GM21576 (cell line): ENCODE results near the gene NOSIP.

ENCODE experiments used
- ATAC-seq: cut with Tn5 transposase; IDR thresholded peaks from one replicate; pipeline ENCODE4 v1.9.1; 2021; ENCODE audit warnings: mild to moderate bottlenecking, moderate library complexity; ENCODE audit not compliant: unreplicated experiment

NOSIP gene

DNA sequence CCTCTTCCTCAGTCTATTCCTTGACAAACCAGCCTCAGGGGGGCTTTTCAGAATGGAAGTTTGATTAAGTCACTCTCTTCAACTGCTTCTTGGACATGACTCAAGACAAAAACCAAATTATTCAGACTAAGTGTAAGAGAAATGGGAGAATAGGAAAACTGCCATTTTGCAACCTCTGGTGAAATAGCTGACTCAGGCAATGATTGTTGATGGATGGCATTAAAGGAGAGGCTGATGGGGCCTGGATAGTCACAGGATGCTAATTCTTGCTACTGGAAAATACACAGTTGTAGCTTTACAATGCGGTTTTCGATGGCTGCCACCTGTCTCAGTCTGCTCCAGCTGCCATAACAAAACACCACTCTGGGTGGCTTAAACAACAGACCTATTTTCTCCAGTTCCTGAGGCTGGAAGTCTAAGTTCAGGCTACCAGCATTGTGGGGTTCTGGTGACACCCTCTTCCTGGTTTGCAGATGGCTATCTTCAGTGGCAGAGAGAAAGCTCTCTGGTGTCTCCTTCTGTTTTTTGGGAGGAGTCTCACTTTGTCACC lies 6.1 kb downstream of the NOSIP start:
- no peak for ATAC-seq

DNA sequence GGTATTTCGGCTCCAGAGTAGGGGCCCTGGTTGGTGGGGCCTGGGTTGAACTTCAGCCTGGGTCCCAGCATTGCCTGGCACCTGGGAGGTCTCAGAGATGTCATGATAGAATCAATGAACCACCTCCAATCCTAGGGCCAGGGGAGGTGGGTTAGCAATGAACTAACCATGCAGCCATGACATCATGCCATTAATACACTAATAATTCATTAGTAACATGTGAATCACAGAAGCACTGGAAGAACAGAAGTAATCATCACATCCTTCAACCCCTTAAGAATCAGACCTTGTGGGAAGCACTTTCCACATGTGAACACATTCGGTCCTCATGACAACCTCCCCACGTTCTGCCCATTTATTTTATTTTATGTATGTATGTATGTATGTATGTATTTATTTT lies 6.9 kb downstream of the NOSIP start:
- ATAC-seq = no peak

DNA sequence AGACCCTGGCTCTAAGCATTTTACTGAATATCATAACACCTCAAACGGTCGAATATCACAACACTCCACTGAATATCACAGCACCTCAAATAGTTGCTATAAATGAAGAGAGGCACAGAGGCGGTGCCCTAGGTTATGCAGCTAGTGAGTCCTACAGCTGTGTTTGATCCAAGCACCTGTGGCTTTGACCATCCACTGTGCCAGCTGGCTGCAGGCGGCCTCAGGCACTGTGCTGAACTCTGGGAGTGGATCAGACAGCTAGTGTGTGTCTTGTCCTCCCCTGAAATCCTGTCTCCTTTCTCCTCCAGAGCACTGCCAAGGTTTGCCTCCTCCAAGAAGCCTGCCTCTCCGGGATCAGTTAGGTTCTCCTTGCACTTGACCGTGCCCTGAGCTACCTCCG lies 7.3 kb downstream of the NOSIP start:
- ATAC-seq = no peak

DNA sequence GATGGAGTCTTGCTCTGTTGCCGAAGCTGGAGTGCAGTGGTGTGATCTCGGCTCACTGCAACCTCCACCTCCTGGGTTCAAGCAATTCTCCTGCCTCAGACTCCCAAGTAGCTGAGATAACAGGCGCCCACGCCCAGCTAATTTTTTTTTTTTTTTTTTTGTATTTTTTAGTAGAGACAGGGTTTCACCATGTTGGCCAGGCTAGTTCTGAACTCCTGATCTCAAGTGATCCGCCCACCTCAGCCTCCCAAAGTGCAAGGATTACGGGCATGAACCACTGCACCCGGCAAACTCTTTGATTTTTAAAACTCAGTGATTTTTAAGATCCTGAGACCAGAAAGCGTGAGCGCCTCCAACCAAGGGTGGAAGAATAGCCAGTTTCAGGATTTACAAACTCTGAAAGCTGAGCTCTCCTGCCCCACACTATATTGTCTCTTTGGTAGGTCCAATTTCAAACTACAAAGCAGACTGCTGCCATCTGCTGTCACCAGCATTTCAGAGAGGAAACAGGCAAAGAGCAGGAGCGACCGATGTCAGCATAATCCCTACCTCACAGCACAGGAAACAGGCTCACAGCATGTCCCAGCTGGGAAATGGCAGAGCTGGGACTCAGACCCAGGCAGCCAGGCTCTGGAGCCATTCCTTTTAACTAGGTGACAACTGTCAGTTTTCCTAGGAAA lies 9.2 kb downstream of the NOSIP start:
- no peak for ATAC-seq

DNA sequence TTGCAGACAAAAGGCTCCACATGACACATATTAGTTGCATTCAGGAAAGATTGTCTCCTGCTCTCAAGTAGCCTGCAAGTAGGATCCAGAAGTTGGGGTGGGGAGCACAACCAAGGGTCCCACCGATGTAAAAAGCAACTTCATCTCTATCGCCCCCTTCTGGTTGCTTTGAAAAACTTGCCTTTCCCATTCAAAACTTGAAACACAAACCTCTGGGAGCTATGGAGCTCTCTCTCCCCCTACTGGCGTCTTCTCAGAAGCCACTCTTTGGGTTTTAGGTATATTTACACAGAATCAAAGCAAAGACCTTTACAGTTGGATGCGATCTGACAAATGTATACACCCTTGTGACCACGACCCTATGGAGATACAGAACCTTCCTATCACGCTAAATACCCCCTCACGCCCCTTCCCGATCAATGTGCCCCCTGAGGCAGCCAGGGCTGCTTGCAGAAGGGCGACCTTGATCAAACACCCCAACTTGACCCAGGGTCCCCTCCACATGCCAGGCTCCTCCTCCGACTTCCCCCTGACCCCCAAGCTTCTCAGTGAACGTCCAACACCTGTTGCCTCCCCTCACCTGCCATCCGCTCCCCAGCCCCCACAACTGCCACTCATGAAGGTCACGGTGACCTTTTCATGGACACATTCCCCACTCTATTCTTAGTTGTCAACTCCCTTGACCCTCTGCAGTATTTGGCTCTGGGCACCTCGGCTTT lies 10.1 kb downstream of the NOSIP start:
- ATAC-seq = no peak

DNA sequence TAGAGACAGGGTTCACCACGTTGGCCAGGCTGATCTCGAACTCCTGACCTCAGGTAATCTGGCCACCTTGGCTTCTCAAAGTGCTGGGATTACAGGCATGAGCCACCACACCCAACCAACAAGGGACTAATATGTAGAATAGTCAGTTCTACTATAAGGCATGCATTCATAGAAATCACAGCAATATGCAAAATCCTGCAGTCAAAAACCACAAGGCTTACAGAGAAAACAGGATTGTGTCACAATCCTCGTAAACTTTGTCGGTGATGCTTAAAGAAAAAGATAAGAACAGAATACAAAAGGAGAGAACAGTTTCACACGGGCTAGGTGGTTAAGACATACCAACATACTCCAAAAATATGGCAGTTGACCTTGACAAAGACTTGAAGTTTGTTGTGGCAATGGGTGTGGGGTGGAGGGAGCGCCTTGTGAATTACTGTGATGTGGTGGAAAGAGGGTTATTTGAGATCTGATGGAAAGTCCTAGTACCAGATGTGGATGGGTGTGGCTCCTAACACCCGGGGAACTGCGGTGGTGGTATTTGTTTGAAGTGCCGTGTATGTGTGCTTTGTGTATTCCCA lies 12.4 kb downstream of the NOSIP start:
- no peak for ATAC-seq

DNA sequence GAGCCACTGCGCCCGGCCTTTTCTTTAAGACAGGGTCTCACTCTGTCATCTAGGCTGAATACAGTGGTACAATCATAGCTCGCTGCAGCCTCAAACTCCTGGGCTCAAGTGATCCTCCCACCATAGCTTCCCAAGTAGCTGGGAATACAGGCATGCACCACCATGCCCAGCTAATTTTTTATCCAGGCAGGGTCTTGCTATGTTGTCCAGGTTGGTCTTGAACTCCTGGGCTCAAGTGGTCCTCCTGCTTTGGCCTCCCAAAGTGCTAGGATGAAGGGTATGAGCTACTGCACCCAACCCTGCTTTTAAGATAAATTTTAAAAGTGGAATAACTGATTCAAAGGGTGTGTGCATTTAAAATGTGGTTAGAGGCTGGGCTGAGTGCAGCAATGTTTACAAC lies 14.1 kb downstream of the NOSIP start:
- ATAC-seq = no peak

DNA sequence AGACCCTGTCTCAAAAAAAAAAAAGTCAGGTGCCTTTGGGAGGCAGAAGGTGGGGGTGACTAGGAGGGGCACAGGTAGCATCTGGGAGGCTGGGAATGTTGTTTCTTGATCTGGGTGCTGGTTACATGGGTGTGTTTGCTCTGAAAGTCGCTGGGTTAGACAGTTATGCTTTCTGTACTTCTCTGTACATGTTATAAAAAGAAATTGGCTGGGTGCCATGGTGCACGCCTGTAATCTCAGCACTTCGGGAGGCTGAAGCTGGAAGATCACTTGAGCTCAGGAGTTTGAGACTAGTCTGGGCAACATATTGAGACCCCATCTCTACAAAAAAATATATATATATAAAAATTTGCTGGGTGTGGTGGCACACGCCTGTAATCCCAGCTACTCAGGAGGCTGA lies 15.1 kb downstream of the NOSIP start:
- no peak for ATAC-seq

DNA sequence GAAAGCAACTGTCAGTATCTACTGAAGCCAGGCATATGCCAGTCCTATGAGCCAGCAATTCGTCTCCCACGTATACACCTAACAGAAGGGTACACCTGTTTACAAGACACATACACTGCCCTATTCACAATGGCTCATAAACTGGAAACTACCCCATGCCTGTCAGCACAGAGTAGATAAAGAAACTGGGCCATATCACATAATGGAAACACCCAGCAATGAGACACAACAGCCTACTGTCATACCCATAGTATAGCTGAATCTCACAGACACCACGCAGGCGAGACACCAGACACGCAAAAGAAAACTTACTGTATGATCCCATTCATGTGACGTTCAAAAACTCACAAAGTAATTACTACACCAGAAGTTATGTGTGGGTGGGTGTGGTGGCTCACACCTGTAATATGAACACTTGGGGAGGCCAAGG lies 15.7 kb downstream of the NOSIP start:
- ATAC-seq = no peak

DNA sequence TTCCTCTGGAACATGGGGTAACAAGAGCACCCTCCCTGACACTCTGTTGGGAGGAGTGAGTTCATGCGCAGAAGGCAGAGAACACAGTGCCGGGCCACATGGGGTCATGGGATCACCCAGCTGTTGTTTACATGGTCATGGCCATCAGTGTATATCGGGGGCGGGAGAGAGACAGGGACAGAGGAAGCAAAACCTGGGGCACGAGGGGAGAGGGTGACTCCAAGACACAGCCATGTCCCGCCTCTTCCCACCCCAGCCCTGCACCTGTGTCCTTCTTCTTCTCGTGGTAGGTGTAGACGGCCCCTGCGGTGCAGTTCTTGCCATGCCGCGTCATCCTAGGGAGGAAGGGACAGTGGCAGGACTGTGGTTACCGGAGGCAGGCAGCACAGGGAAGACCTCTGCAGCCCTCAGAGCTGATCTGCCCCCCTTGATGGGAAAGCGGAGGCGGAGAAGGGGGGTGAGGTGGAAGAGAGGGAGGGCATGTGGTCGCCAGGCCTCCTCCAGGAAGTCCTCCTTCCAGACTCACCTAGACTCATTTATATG lies 19.9 kb downstream of the NOSIP start:
- no peak for ATAC-seq

DNA sequence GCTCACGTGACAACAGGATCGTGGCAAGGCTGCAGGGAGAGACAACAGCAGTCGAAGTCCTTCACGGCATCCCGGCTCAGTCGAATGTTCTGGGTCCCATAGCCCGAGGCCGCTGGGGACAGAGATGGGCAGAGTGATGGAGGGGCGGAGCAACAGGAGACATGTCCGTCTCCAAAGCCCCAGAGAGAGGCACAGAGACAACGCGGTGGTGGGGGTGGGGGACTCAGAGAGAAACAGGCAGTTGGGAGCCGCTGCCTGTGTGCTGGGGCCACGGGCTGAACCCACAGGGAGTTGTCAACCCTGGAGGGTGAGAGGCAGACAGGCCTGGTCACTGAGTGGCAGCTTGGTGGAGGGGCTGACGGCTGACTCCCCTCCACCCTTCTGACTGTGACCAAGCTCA lies 20.4 kb downstream of the NOSIP start:
- no peak for ATAC-seq

DNA sequence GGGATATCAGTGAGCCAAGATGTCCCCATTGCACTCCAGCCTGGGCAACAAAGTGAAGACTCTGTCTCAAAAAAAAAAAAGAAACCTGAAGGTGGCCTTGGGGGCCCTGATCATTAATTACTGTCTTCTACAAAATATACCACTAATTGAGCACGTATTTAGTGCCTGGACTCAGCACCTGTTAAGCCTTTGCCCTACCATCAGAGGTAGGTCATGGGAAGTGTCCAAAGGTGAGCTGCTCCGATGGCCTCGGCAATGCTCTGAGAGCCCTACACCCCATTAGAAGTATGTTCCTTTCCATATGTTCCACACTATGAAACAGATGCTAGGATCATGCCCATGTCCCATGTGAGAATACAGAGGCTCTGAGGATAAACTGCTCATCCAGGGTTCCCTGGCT lies 20.9 kb downstream of the NOSIP start:
- ATAC-seq = no peak

DNA sequence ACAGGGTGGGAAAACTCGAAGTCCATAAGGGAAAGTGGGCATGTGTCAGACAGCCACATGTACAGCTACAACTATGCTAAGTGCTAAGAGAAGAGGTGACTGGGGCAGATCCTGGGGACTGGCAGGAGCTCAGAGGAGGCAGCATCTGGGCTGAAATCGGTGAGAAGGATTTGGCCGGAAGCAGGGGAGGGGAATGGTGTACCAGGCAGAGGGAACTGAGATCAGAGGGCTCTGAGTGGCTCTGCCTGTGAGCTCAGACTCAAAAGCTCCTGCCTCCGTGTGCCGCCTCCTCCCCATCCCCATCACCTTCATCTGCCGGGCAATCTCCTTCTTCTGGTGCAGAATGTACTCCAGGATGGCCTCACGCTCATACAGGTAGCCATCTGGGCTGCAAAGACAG lies 21.8 kb downstream of the NOSIP start:
- ATAC-seq = no peak

DNA sequence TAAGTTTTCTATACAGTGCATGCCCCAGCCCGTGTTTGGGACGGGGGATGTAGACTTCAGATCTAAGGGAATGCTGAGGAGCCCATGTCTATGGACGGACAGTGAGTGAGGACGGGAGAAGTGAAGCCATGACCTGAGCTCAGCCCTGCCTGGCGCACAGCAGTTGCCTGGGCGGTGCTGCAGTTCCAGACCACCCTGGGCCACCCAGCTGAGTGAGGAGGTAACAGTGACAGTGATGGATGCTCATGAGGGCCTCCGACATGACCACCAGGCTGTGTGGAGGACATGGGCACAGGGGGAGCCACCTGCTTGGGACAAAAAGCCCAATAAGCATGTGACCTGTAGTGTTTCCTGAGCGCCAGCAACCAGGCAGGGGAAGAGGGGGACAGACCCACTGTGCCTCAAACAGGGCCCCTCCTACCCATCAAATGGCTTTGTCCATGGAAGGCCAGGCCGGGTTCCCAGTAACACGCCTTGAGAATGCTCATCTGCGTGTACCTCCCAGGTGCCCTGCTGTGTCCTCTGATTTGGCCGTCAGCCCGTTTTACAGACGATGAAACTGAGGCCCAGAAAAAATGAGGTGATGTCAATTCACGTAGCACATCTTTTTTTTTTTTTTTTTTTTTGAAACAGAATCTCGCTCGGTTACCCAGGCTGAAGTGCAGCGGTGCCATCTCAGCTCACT lies 22.6 kb downstream of the NOSIP start:
- no peak for ATAC-seq

DNA sequence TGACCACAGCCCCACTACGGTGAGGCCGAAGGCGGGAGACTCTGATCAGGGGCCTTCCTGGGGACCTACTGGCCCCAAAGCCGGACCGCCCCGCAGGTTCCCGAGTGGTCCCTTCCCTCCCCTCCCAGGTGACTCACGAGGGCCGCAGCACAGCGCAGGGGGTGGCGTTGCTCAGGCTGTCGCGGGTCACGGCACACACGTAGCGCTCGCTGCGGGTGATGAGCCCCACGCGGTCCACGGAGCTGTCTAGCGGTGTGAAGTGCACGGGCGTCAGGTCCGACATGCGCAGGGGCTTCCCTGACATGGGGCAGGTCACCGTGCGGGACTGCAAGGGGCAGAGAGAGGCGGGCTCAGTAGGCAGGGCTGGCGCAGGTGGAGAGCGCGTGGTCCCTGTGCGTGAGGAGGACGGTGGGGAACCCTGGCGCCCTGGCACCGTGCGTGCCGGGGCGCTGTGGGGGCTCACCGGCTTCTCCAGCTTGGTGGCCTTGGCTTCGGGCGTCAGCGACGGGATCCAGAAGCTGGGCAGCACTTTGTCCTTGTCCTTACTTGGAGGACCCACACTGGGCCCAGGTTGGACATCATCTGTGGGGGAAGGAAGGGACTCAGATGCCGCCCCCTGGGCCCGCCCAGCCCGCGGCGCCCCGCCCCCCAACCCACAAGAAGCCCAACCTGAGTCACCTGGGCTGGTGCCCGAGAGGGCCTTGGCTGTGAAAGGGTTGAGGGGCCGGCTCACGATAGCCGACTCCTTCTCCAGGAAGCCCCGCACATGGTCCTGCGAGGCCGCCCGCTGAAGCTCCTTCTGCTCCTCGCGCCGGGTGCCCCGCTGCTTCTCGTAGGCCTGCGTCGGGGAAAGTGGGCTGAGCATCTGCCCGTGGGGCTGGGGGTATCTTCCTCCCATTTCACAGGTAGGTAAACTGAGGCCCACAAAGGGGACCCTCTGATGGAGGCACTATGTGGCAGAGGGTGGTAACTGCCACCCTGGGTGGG lies 23.7 kb downstream of the NOSIP start:
- no peak for ATAC-seq

DNA sequence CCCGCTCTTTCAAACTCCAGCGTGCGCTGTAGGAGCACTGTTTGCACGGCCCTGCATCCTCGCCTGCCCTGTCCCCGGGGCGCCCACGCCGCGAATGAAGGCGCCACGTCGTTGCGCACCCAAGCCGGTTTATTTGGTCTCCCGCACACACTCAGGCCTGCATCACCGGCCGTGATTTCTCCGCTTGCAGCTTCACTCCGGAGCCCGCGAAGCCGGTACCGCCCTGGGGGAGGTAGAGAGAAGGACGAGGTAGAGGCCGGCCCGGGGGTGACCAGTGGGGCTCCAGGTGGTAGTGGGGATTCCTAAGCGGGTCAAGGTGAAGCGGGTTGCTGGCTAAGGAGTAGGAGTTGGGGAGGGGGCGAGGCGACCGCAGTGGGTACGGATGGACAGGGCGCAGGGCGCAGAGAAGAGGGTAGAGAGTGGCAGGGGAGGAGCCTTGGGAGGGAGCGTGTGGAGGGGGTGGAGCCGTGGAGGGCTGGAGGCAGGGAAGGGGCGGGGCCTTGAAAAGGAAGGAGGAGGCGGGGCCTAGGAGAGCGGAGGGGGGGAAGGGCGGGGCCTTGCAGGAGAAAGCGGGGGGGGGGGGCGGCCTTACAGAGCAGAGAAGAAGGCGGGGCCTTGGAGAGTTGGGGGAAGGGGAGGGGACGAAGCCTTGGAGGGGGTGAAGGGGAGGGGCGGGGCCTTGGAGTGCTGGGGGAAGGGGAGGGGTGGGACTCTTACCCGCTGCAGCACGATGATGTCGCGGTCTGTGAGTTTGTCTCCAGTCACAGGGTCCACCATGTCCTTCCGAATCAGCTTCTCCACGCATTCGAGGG lies 24.6 kb downstream of the NOSIP start:
- no peak for ATAC-seq

DNA sequence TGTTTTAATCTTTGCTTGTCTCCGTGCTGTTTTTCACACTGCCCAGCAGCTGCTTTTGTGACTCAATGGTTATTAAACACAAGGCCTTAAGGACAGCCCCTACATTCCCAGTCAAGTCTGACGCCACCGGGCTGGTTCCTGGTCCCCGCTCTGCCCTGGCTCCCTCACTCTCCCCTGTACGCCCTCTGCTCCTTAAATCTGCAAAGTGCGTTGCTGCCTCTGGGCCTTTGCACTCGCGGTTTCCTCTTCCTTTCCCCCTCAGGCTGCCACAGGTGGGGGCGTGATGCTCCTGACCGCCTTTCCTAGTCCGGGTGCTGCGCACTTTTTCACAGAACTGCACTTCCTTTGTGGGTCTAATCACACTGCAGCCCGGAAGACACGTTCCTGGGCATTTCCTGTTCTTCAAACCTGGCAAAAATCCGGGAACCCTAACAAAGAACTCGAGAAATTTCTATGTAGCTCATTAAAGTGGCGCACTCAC lies 25.6 kb downstream of the NOSIP start:
- no peak for ATAC-seq

DNA sequence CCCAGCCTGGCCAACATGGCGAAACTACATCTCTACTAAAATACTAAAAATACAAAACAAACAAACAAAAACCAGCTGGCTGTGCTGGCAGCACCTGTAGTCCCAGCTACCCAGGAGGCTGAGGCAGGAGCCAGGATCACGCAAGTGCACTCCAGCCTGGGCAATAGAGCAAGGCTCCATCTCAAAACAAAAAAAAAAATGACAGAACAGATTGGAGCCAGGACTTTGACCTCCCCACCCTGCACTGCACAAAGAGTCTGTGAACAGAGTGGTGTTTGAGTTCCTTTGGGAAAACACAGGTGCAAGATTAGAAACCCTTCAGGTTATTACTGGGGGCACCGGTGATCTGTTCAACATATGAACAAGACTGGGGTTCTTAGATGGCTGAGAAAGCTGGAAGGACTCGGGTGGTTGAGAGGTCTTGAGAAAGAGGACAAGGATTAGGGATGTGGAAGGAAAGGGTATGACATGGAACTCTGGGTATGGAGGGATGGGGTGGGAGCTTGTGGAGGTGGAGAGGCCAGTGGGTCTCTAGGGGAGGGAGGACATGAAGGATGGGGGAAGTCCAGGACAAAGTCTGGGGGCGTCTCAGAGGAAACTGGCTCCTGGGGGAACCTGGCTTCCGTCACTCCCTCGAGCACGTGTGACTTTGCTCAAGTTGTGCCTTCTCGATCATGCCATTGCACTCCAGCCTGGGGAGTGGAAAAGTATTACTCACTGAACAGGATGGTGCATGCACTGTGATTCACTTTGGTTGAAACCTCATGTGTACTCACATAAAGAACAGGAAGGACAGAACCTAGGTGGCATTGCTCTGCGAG lies 26.7 kb downstream of the NOSIP start:
- no peak for ATAC-seq
